NCI-H748 (cell line): ENCODE data around the gene CENPQ.

Source experiments
- DNase-seq: peaks from one replicate; lab custom pipeline; 2025; ENCODE audit not compliant: unreplicated experiment; lab: John Stamatoyannopoulos, UW

Gene CENPQ

DNA sequence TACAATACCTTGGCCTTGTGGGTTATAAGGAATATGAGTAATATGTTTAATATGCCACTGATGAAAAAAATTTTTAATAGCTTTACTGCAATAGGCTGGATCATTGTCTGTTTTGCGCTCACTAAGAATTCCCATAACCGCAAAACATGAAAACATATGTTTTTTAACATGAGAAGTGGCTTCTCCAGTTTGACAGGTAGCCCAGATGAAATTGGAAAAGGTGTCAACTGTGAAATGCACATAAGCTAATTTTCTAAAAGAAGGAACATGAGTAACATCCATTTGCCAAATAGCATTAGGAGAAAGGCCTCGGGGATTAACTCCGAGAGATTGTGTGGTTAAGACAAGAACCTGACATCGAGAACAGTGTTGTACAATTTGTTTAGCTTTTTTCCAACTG is 41.5 kb downstream of the CENPQ start:
- no peak for DNase-seq

DNA sequence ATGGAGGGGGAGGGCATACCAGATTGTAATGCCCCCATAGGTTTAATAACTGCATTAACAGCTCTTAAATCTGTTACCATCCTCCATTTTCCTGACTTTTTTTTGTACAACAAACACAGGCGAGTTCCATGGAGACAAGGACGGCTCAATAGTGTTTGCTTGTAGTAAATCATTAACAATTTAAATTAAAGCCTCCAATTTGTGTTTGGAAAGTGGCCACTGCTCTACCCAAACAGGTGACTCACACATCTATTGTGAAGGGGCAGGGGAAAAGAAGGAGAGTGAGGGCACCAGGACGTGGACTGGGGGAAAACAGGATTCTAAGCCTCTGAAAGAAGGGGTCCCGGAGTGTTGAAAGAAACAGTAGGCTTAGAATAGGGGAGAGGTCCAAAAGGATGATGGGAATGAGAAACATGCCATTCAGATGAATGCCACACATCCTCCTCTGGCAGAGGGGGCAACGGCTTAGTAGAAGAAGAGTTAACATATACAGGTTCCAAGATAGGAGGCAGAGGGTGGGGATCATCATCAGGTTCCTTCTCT is 43.5 kb downstream of the CENPQ start:
- DNase-seq: peak; percentile 22

DNA sequence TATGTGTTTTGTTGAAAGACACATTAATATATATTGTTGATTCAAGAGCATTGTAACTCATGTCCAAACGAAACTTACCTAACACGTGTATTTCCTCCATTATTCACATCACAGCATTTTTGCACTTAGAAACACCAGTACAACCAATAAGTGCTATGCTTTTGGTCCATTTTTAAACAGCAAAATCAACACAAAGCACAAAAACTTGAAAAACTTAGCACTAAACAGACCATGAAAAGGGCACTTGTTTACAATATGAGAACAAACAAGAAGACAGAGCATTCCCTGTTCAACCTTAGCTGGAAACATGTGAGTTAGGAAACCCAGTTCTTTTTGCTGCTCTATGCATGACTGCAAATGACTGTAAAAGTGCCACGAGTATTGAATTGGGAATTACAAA is 46.2 kb downstream of the CENPQ start:
- DNase-seq: no peak

DNA sequence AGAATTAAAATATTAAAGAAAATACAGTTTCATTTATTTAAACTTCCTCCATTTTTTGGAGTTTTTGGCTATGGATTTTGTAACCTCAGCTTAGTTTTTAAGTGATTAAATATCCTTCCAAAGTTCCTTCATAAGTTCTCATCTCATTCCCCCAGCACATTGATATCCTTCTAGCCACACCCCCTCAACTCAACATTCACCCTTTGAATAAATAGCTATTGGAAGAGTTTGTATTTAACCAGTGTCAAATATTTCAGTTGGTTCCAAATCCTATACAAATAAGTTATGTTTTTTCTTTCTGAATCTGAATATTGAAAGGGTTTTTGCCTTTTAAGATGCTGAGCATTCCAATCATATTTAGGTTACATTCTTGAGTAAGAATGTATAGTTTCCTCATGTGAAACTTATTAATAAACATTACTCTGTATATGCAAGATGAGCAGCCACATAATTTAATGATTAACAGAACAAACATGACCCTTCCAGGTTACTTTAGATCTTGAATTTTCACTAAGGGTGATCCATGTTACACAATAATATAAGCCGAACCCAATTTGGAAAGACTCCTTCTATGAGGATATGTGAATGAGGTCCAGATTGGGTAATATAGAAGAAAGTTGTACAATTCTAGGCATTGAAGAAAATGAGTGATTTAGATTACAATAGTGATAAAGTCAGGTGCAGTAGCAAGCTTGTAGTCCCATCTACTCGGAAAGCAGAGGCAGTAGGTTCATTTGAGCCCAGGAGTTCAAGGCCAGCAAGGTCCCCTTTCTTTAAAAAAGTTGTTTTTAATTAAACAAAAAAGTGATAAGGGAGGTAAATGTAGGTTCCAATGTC is 50.2 kb downstream of the CENPQ start:
- no peak for DNase-seq

DNA sequence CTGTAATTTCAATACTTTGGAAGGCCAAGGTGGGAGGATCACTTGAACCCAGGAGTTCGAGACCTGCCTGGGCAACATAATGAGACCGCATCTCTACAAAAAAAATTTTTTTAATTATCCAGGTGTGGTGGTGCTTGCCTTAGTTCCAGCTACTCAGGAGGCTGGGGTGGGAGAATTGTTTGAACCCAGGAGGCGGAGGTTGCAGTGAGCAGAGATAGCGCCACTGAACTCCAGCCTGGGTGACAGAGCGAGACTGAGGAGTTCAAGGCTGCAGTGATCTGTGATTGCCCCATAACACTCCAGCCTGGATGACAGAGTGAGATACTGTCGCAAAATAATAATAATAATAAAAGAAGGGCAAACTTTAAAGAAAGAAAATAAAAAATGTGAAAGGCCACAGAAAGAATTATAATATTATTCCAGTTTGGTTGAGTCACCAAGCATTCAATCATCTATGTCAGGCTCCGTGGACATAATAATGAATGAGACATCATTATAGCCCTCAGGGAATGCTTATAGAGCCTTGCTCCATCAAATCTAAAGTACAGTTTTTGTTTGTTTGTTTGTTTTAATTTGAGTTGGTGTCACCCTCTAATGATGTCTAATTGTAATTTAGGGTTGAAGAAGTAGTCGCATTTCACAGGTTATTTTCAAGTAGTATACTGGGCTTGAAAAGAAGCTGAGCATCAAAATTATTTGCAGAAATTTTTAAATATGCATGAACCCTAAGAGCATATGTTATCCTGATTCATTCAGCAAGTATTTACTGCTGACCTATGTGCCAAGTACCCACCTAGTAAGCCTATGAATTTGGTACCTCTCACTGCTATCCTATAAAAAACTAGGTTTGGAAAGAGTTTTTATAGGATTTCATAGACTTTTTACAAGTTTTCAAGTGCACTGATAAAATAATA is 51.7 kb downstream of the CENPQ start:
- DNase-seq: no peak

DNA sequence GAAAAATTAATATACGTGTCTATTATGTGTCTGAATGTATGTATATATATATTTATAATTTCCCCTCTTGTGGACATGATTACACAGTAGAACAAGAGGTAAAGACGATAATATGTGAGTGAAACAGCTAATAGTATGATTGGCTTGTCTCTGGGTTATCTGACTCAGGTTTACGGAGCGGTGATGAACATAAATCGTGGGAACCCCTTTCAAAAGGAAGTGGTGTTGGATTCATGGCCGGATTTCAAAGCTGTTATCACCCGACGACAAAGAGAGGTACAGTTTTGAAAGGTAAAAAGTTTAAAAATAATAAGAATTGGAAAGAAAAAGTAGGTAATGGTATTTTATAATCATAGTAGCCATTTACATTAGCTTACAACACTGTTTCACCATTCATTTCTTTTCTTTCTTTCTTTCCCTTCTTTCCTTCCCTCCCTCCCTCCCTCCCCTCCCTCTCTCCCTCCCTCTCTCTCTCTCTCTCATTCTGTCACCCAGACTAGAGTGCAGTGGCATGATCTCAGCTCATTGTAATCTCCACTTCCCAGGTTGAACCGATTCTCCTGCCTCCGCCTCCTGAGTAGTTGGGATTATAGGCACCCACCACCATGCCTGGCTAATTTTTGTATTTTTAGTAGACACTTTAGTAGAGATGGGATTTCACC is 52.4 kb downstream of the CENPQ start:
- no peak for DNase-seq

DNA sequence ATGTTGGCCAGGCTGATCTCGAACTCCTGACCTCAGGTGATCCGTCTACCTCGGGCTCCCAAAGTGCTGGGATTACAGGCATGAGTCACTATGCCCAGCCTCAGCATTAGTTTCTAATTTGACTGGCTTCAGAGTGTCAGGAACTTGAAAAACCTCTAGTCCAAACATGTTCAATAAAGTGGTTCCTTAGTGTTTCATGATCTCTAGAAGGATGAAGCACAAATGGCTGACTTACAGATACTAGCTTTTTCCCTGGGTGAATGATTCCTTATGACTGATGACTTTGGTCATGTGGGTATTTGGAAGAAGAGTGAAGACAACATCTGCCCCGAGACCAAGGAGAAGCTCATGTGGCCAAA is 53.0 kb downstream of the CENPQ start:
- no peak for DNase-seq

DNA sequence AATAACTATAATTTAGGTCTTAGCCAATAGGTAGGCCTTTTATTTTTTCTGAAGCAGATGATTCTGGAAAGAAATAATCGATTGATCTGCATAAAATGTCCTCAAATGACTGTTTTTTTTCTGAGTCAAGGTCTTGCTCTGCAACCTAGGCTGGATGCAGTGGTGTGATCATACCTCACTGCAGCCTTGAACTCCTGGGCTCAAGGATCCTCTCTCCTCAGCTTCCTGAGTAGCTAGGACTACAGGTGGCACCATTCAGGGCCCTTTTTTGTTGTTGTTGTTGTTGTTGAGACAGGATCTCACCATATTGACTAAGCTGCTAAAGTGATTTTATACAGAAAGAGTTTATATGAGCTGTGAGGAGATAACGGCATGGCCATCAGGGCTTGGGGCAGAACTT is 54.7 kb downstream of the CENPQ start:
- no peak for DNase-seq

DNA sequence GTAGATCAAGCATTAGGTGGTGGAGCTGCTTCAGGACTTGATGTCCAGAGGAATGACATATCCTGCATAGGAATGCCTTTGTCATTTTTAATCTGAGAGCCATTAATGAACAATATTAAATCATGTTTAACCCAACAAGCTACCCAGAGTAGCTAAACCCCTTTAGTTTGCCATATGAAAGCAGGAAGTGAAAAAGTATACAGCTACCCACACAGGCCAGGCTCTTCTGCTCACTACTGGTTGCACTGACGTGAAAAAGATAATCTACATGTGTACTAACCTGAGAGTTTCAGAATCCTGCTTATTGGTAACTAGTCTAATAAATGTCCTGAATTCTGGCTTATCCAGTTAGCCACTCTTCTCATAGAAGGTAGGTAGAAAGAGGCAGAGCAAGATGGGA is 56.5 kb downstream of the CENPQ start:
- no peak for DNase-seq

DNA sequence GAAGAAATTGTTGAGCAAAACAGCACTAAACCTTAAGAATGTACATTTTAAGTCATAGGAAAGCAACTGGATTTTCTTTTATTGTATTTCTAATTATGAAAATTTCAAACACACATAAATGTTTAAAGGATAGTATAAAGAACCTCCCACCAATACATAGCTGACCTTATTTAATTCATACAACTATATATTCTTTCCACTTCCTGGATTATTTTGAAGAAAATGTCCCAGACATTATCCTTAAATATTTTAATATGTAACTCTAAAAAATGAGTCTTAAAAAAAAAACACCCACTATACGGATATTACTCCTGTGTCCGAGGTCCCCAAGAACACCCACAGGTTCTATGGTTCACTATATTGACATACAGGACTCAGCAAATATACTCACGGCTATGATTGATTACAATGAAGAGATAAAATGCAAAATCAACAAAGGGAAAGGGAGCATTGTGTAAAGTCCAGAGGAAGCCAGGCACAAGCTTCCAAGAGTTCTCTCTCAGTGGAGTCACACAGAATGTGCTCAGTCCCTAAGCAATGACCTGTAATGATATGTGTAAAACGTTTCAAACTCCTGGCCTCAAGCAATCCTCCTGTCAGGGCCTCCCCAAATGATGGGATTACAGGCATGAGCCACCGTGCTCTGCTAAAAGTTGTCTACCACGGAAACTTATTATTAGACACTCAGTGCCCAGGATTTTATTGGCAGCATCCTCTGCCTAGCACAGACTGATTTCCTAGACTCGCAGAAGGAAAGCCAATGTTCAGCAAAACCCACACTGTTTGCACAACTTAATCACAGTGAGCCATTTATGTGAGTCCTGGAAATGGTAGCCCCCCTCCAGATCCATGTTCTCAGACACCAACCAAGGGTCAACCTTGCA is 59.8 kb downstream of the CENPQ start:
- peak; percentile 75 for DNase-seq

DNA sequence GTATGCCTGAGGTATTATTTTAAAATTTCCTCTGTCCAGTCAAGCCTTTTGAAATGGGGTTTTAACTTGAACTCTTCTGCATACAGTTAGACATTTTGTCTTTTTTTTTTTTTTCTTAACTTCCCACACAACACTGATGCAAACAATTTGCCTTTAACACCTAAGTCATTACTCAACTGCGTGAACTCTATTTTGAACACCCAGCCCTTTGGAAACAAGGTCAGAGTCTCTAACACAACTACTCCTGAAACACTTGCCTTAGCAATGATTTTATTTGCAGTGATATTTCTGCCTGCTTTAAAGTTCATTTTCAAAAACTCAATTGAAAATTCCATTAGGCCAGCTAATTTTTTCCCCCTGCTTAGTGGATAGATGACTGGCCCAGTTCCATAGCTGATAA is 60.7 kb downstream of the CENPQ start:
- DNase-seq: no peak

DNA sequence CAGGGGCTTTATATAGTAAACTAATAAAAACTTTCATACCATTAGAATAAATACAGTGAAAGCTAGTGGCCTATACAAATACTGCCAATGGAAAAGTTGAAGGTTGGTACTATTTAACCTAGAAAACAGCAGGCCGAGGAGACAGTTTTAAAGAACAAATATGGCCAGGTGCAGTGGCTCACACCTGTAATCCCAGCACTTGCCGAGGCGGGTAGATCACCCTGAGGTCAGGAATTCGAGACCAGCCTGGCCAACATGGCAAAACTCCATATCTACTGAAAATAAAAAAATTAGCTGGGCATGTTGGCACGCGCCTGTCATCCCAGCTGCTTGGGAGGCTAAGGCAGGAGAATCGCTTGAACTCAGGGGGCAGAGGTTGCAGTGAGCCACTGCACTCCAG is 61.4 kb downstream of the CENPQ start:
- DNase-seq: peak; percentile 52

DNA sequence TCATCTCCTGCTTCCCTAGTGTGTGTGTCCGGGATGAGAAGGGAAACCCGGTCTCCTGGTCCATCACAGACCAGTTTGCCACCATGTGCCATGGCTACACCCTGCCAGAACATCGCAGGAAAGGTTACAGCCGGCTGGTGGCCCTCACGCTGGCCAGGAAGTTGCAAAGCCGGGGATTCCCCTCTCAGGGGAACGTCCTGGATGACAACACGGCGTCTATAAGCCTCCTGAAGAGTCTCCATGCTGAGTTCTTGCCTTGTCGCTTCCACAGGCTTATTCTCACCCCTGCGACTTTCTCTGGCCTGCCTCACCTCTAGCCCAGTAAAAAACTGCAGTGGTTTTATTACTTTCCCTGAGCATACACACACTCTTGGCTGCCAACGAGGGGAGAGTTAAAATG is 63.4 kb downstream of the CENPQ start:
- DNase-seq: no peak

DNA sequence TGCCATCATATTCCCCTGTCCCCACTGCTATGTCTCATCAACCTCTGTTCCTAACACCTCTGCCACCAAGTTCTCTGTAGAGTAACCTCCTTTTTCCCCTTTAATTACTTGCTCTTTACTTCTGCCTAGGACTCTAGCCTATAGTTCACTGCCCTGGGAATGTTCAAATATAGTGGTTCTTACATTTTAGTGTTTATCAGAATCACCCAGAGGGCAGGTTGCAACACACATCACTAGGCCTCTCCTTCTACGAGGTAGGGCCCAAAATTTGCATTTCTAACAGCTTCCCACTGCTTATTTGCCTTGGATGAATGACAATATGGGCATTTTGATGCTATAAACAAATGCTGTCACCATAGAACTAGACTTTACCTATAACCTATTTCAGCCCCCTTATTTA is 64.2 kb downstream of the CENPQ start:
- no peak for DNase-seq

DNA sequence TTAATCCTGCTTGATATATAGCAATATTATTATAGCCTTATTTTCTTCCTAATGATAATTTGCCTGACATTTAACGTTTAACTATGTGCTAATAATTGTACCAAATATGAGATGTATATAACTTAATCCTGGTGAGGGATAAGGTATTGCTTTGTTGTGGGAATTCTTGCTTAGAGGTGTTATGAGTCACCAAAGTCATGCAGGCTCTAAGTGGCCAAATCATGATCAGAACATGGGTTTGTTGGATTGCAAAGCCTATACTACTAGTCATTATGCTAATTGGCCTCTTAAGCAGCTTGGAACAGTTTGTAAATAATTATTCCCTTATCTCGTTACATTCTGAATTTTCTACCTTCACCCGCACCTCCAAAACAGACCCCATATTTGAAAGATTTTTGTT is 65.4 kb downstream of the CENPQ start:
- no peak for DNase-seq

DNA sequence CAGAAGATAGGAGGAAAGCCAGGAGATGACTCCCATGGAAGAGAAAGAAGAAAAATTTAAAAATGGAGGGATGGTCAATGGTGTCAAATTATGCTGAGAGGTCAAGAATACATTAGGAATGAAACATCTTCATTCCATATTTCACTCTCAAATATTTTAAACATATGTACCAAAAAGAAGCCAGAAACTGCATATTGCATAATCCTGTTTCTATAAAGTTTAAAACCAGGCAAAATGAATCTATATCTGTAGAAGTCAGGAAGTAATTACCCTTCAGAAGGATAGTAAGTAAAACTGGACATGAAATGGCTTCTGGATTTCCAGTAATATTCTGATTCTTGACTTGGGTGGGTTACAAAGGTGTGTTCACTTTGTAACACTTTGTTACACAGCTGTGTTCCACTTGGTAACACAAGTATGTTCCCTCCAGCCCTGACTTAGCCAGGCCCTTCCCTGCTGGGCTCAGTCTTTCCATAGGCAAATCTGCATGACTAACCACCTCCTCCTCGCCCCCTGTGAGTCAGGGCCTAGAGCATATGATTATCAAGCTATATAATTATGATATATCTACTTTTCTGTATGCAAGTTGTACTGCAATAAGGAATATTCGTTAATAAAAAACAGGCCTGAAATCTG is 67.1 kb downstream of the CENPQ start:
- DNase-seq: no peak

DNA sequence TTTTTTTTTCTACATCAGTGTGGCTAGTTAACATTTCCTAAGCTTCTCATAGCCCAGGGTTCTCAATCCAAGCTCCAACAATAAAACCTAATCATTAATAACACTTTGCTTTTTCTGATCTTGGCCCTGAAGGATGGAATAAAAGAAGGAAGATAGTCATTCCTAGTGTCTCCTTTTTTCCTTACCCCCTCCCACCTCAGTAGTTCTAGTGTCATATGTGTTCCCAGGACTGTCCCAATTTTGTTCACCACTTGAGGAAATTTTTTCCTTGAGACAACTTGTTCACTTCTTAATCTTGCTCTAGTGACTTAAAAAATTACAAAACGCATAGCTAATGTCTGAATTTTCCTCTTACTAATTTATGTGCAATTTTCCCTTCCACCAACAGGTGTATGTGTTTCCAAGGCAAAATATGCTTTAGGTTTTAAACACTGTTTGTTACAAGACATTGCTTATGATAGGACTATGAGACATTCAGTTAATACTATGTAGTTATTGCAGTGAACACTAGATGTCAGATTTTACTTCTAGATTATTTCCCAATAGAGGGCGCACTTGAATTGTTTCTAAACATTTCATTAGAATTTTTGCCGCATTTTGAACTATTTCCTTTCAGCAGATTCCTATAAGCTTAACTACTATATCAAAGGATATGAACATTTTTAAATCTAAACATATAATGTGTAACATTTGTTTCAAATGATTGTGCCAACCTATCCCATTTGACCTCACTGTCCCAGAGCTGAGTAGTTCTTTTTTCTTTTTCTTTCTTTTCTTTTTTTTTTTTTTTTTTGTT is 68.8 kb downstream of the CENPQ start:
- peak; percentile 81 for DNase-seq

DNA sequence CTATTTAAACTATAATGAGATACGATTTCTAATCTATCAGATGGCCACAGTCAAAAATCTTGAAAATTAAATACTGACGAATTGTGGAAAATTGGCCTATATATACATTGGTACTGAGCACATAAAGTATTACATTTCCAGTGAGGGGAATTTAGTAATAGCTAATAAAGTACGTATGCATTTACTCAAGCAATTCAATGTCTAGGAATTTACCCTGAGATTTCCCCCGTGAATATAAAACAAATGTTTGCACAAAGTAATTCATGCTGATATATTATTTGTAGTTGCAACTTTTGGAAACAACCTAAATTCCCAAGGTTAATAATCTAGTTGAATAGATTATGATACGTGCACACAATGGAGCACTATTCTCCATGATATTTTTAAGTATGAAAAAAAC is 72.6 kb downstream of the CENPQ start:
- DNase-seq: no peak

DNA sequence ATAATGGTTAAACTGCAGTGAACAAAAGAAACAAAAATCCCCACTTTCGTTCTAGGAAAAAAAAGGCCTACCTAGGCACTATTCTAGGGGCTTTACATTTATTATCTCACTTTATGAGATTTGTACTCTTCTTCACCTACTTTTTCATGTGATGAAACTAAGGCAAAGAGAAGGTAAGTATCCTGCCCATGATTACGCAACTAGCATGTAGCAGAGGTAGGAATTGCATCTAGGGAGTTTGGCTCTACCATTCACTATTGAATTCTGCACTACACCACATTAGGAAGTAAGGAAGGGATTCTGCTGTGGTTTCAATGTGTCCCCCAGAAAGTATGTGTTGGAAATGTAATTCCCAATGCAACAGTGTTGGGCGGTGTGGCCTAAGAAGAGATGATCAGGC is 75.9 kb downstream of the CENPQ start:
- no peak for DNase-seq
